ENCODE results near the gene ATM. TPM values are rescaled to one million over a fixed set of nuclear protein-coding genes. Genes with fewer than 3 reads are reported as not detected.
A peak's percentile ranks its signal among the peaks of the same experiment; 100 is the strongest.

The ATM gene
- total and polyA plus RNA-seq, 2 experiments from 2014 or later, result 17.8 to 62.7 TPM

- Histone ChIP-seq H3K4me1 (ENCODE audit: low read depth) (no peaks in the 10 kb centered on the region), H3K27ac (no peak overlapping the region), H3K27me3 (no peaks in the 10 kb centered on the region), H3K36me3 (peaks cover 3% of the 10 kb centered on the region), H3K4me3 (no peak overlapping the region), H3K9me3 (ENCODE audit: low read depth) (no peaks in the 10 kb centered on the region)
- TF ChIP-seq, protein P1, sequence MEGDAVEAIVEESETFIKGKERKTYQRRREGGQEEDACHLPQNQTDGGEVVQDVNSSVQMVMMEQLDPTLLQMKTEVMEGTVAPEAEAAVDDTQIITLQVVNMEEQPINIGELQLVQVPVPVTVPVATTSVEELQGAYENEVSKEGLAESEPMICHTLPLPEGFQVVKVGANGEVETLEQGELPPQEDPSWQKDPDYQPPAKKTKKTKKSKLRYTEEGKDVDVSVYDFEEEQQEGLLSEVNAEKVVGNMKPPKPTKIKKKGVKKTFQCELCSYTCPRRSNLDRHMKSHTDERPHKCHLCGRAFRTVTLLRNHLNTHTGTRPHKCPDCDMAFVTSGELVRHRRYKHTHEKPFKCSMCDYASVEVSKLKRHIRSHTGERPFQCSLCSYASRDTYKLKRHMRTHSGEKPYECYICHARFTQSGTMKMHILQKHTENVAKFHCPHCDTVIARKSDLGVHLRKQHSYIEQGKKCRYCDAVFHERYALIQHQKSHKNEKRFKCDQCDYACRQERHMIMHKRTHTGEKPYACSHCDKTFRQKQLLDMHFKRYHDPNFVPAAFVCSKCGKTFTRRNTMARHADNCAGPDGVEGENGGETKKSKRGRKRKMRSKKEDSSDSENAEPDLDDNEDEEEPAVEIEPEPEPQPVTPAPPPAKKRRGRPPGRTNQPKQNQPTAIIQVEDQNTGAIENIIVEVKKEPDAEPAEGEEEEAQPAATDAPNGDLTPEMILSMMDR (IDR thresholded peaks at IDR 0.05; ENCODE audit: low read depth, low read length), result no peak
- DNase-seq (ENCODE audit: low read depth in 1 of 2, low spot score in 1 of 2), result peak in 1 of 2 donors; percentile 7
Measured at GRCh38 chr11:108198833-108199232, 24.0 kb upstream of the ATM start.

- H3K4me3 ChIP-seq, result no peak overlapping the region
- no peaks in the 10 kb centered on the region for H3K27me3 ChIP-seq
- no peaks in the 10 kb centered on the region for H3K4me1 ChIP-seq (ENCODE audit: low read depth)
- H3K36me3 ChIP-seq, result no peaks in the 10 kb centered on the region
- DNase-seq (ENCODE audit: low read depth in 1 of 2, low spot score in 1 of 2), result peak in 1 of 2 donors; percentile 82
- TF ChIP-seq, protein P1 (IDR thresholded peaks at IDR 0.05; ENCODE audit: low read depth, low read length), result no peak
- H3K9me3 ChIP-seq (ENCODE audit: low read depth), result no peaks in the 10 kb centered on the region
- no peak overlapping the region for H3K27ac ChIP-seq
Measured at GRCh38 chr11:108199446-108200321, 23.2 kb upstream of the ATM start.

DNA sequence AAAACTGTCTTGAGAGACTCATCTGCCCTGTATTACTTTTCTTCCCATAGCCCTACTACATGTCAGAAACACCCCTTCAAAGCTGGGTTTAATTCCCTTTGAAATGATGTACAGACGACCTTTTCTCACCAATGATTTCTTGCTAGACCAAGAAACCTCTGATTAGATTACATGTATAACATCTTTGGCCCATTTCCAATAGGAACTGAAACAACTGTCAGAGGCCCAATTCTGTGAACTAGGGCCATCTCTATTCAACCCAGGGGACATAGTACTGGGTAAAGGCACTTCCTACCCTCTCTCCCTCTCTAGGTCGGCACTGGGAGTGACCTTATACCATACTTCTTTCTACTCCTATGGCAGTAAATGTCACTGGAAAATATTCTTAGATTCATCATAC is 19.8 kb upstream of the ATM start:
- Histone ChIP-seq H3K4me3 (no peak overlapping the region), H3K27me3 (no peaks in the 10 kb centered on the region), H3K9me3 (ENCODE audit: low read depth) (no peaks in the 10 kb centered on the region), H3K27ac (no peak overlapping the region), H3K36me3 (no peaks in the 10 kb centered on the region), H3K4me1 (ENCODE audit: low read depth) (no peaks in the 10 kb centered on the region)
- TF ChIP-seq, protein P1 (IDR thresholded peaks at IDR 0.05; ENCODE audit: low read depth, low read length), result no peak
- no peak for DNase-seq (ENCODE audit: low read depth in 1 of 2, low spot score in 1 of 2)

- TF ChIP-seq, protein P1 (IDR thresholded peaks at IDR 0.05; ENCODE audit: low read depth, low read length), result no peak
- Histone ChIP-seq H3K27me3 (no peaks in the 10 kb centered on the region), H3K27ac (no peak overlapping the region), H3K4me1 (ENCODE audit: low read depth) (no peaks in the 10 kb centered on the region), H3K4me3 (no peak overlapping the region), H3K36me3 (no peaks in the 10 kb centered on the region), H3K9me3 (ENCODE audit: low read depth) (no peaks in the 10 kb centered on the region)
- no peak for DNase-seq (ENCODE audit: low read depth in 1 of 2, low spot score in 1 of 2)
Measured at GRCh38 chr11:108204376-108204775, 18.5 kb upstream of the ATM start.

DNA sequence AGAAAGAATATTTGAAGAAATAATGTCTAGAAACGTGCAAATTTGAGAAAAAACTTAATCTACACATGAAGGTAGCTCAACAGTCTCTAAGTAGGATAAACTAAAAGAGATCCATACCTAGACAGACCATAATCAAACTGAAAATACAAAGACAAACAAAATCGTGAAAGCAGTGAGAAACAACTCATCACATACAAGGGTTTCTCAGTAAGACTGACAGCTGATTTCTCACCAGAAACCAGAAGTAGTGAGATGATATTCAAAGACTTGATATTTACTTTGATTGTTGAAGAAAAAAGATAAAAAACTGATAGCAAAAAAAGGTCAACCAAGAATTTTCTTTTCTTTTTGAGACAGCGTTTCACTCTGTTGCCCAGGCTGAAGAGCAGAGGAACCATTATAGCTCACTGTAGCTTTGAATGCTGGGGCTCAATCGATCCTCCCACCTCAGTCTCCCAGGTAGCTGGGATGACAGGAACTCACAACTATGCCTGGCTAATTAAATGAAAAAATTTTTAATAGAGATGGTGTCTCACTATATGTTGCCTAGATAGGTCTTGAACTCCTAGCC is 17.9 kb upstream of the ATM start:
- no peak for DNase-seq (ENCODE audit: low read depth in 1 of 2, low spot score in 1 of 2)
- Histone ChIP-seq H3K9me3 (ENCODE audit: low read depth) (no peaks in the 10 kb centered on the region), H3K27me3 (no peaks in the 10 kb centered on the region), H3K4me1 (ENCODE audit: low read depth) (no peaks in the 10 kb centered on the region), H3K4me3 (no peak overlapping the region), H3K27ac (no peak overlapping the region), H3K36me3 (no peaks in the 10 kb centered on the region)
- TF ChIP-seq, protein P1 (IDR thresholded peaks at IDR 0.05; ENCODE audit: low read depth, low read length), result no peak
